GM12873 (cell line): ENCODE results near the gene ARFGAP2.

Experiments
- TF ChIP-seq, protein P1 (sequence below): IDR thresholded peaks from 2 replicates; pipeline ENCODE4 v1.5.1; 2012; ENCODE audit warnings: low read depth, mild to moderate bottlenecking, moderate library complexity, low read length, control low read depth; ENCODE audit not compliant: insufficient read depth; ENCODE audit errors: missing control alignments

ARFGAP2 gene

GRCh38 chr11:47179655-47179991, 2.9 kb upstream of the ARFGAP2 start:
- TF ChIP-seq, protein P1, sequence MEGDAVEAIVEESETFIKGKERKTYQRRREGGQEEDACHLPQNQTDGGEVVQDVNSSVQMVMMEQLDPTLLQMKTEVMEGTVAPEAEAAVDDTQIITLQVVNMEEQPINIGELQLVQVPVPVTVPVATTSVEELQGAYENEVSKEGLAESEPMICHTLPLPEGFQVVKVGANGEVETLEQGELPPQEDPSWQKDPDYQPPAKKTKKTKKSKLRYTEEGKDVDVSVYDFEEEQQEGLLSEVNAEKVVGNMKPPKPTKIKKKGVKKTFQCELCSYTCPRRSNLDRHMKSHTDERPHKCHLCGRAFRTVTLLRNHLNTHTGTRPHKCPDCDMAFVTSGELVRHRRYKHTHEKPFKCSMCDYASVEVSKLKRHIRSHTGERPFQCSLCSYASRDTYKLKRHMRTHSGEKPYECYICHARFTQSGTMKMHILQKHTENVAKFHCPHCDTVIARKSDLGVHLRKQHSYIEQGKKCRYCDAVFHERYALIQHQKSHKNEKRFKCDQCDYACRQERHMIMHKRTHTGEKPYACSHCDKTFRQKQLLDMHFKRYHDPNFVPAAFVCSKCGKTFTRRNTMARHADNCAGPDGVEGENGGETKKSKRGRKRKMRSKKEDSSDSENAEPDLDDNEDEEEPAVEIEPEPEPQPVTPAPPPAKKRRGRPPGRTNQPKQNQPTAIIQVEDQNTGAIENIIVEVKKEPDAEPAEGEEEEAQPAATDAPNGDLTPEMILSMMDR, result peak; percentile 87

DNA sequence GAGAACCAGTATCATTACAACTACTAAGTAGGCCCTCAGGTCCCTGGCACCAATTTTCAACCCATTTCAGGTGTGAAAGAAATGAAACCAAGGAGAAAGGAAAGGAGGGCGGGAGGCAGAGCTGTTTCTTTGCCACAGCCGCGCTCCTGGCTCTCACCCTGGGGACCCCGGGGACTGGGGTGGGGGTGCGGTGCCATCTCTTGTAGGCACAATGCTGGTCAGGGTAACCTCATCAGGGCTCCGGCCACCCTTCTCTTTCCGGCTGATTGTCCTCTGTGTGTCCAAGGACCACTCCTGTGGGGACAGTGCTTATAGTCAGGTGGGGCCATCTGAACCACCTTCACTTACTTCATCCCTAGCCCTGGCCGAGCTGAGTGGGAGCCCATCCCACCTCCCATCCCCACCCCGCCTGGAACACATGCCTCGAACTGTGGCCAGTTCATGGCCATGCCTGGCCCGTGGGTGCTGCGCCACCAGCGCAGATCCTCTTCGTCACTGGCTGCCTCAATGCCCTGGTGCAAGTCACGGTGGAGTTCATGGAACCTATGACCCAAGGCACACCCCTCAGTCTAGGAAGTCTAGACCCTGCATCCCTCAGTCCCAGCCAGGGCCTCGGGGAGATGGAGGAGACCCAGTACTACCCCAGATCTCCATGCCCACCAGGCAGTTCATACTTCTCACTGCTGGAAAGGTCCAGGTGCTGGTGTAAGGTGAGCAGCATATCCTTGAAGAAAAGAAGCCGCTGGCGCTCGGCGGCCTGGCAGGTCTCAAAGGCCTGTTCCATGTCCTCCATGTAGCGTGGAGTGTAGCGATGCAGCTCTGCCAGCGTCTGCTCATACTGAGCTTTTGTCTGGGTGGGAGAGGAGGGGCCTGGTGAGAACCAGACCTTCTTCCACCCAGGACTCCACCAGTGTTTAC, 2.3 kb upstream of the ARFGAP2 start:
- TF ChIP-seq, protein P1, result no peak

- TF ChIP-seq, protein P1, result no peak
Measured at GRCh38 chr11:47178316-47178715, 1.6 kb upstream of the ARFGAP2 start.

GRCh38 chr11:47177846-47178245, 1.2 kb upstream of the ARFGAP2 start:
- TF ChIP-seq, protein P1, result no peak

DNA sequence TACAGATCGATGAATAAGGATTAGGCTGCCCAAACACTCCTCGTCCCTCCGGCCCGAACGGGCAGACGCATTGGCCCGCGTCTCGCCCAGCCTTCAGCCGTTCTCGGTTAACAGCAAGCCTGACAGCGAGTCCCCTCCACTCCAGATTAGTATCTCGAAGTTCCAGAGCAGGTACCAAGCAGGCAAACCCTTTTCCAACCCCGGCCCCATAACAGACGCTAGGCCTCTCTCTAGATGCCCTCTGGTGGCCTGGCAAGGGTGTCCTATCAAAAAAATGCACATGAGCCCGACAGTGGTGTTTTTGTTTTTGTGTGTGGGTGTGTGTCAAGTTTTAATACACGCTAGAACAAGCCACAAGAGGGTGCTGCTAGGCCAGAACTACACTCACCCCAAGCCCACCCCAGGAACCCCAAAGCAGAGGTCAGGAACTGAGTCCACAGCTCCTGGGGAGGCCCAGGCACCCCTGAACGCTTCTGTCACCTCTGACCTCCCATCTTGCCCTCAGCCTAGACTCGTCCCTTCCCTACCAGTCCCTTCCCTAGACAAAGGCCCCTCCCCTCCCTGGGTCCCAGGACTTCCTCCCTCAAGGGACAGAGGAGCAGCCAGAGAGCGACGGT, 658 bp upstream of the ARFGAP2 start:
- TF ChIP-seq, protein P1, result peak; percentile 77

- TF ChIP-seq, protein P1, result no peak
Measured at GRCh38 chr11:47175746-47176327, 842 bp downstream of the ARFGAP2 start.

DNA sequence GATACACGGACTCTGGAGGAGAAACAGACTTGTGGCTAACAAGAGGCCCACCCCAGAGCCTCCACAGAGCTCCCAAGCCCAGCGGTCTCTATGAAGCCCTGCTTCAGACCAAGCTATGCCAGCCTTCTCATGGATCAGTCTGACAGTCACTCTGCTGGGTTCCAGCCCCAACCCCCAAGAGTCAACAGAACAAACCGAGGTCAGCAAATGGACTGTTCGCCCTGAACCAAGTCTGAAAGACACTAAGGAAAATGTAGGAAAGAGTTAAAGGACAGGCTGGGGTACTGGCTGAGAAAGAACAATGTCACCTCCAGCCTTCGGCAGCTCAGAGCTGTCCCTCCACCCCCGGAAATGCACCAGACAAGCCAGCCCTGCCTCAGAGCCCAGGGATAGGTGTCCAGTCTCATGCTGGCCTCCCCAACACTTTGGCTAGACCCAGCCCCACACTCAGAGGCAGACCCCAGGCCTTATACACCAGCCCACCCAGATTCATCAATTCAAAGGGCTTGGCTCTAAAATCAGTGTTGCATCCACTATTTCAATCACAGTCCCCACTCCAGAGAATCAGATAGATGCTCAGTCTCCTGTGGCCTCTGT, 3.8 kb downstream of the ARFGAP2 start:
- TF ChIP-seq, protein P1, result no peak
